HG02943 (cell line): ENCODE measurements around the gene EPX.

Source experiments
- ATAC-seq: cut with Tn5 transposase; IDR thresholded peaks from one replicate; pipeline ENCODE4 v1.9.1; 2021; ENCODE audit warnings: mild to moderate bottlenecking, low read depth, moderate library complexity; ENCODE audit not compliant: unreplicated experiment

The EPX gene

GRCh38 chr17:58247511-58248363, 55.2 kb downstream of the EPX start:
- ATAC-seq = no peak

- no peak for ATAC-seq
Observed at GRCh38 chr17:58248955-58249269, 56.4 kb downstream of the EPX start.

GRCh38 chr17:58249270-58250133, 57.0 kb downstream of the EPX start:
- ATAC-seq = no peak

- no peak for ATAC-seq
Observed at GRCh38 chr17:58250344-58251011, 58.0 kb downstream of the EPX start.

- no peak for ATAC-seq
Observed at GRCh38 chr17:58252141-58252540, 59.6 kb downstream of the EPX start.

- ATAC-seq = no peak
Observed at GRCh38 chr17:58253082-58253481, 60.6 kb downstream of the EPX start.
